ENCODE measurements around the gene HOXB8.

DNA sequence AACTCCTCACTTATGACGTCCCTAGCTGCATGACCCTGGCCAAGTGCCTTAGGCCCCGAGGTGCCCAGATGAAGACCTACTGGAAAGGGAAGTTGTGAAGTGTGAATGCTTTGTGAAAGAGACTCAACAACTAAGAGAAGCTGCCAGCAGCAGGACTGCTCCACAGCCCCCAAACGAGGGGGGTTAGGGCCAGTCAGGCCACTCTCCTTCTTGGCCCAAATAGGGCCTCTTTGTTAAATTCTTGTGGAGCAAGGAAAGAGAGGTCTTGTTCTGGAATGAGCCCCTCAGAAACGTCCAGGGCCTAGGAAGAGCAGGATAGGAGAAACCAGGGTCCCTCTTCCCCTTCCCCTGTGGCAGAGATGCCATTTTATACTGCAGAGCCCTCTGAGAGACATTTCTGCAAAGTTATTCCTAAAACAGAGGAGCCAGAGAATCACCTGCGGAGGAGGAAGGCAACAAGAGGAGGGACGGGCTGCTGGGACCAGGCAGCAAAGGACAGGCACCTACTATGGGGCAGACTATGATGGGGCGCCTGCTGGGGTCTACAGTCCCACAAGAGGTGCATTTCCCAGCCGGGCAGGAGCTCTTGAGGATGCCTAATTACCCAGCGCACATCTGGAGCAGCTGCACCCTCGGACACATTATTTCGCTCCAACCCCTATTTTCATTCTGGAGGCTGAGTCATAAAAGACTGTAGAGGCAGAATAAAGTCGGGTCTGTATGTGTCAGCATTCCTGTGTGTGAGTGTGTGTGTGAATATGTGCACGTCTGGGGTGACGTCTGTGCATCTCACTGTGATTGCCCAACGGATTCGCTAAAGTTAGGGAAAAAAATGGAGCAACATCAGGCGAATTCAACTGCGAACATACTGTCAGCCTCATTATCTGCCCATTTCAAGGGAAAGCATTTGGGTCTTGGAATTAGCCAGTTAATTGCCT, 22.5 kb upstream of the HOXB8 start:
- TF ChIP-seq FOXA1 (IDR thresholded peaks at IDR 0.05) (no peak), CTBP1 (IDR thresholded peaks at IDR 0.05; ENCODE audit: borderline replicate concordance) (no peak), PKNOX1 (IDR thresholded peaks at IDR 0.05) (no peak), SP1 (IDR thresholded peaks at IDR 0.05) (no peak), ARNT (IDR thresholded peaks at IDR 0.05) (no peak), FOXK2 (IDR thresholded peaks at IDR 0.05) (no peak), HDGF (IDR thresholded peaks at IDR 0.05; ENCODE audit: borderline replicate concordance) (no peak), NFRKB (IDR thresholded peaks at IDR 0.05) (no peak), BHLHE40 (IDR thresholded peaks at IDR 0.05; ENCODE audit: borderline replicate concordance) (no peak), ZNF384 (IDR thresholded peaks at IDR 0.05) (no peak), FOXM1 (IDR thresholded peaks at IDR 0.05; ENCODE audit: borderline replicate concordance) (no peak), ELF4 (IDR thresholded peaks at IDR 0.05) (no peak), TARDBP (IDR thresholded peaks at IDR 0.05) (no peak), LEF1 (IDR thresholded peaks at IDR 0.05; ENCODE audit: borderline replicate concordance) (no peak)
